GM19438 (cell line): ENCODE measurements around the gene FZD8.

Experiments
- ATAC-seq: cut with Tn5 transposase; IDR thresholded peaks from one replicate; pipeline ENCODE4 v1.9.1; 2021; ENCODE audit warnings: low read depth; ENCODE audit not compliant: unreplicated experiment

FZD8 gene

DNA sequence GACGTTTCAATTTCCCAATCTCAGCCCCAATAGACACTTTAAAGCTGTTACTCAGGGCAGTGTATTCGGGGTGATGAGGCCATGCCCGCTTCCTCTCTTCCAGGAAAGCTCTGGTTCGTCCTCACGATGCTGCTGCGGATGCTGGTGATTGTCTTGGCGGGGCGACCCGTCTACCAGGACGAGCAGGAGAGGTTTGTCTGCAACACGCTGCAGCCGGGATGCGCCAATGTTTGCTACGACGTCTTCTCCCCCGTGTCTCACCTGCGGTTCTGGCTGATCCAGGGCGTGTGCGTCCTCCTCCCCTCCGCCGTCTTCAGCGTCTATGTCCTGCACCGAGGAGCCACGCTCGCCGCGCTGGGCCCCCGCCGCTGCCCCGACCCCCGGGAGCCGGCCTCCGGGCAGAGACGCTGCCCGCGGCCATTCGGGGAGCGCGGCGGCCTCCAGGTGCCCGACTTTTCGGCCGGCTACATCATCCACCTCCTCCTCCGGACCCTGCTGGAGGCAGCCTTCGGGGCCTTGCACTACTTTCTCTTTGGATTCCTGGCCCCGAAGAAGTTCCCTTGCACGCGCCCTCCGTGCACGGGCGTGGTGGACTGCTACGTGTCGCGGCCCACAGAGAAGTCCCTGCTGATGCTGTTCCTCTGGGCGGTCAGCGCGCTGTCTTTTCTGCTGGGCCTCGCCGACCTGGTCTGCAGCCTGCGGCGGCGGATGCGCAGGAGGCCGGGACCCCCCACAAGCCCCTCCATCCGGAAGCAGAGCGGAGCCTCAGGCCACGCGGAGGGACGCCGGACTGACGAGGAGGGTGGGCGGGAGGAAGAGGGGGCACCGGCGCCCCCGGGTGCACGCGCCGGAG lies 34.4 kb downstream of the FZD8 start:
- no peak for ATAC-seq

DNA sequence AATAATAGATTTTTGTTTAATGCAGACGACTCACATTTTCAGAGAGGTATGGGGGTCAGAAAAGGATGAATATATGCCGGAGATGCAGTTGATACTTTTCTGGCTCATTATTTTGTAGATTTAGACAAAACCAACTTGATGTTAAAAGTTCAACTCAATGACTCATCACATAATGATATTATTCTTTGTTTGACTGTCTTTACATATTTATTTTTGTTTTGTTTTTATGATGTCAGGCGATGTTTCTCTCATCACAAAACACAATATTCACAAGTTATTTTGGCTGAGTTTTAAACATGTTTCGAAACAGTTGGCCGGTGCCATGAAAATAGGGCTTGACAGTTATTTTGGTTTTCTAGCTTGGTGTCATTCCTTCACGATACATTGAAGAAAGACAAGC lies 35.7 kb downstream of the FZD8 start:
- ATAC-seq = no peak

DNA sequence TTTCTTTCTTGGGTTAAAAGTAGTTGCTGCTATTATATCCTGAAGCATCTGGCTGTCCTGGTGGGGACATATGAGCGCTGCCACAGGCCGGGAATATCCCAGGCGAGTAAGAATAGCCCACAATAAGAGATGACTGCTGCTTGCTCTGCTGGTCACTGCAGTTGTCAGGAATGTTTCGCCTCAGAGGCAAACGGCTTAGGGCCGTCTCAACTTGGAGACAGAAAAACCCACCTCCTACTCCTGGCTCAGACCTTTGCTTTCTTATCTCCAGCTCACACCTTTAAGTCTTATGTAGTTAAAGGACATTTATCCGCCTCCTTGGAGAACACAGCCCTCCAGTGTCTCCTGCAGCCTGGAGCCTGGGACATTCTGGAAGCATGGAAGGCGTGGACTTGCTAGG lies 36.9 kb downstream of the FZD8 start, which contains the start of gene GJD4:
Gene GJD4, plus strand, starts transcription at position 151 of the 400 bp plus-strand sequence. Its CDS starts 227 bp downstream, at position 378.
- no peak for ATAC-seq

DNA sequence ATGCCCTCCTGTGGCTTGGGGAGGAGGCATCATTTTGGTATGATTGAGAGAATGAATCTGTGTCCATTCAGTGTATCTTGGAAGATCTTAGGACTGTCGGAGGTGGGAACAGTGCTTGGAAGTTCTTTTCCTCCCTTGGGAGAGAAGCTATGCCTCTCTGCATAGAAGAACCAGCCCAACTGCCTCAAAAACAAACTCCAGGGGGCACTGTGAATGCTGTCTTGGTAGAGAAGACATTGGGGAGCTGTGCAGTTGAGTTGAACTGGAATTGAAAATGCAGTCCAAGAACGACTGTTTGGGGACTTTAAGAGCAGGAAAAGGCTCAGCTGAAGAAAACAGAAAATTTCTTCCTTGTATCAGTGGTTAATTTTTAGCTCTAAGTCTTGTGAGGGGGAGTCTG lies 41.9 kb downstream of the FZD8 start:
- no peak for ATAC-seq

DNA sequence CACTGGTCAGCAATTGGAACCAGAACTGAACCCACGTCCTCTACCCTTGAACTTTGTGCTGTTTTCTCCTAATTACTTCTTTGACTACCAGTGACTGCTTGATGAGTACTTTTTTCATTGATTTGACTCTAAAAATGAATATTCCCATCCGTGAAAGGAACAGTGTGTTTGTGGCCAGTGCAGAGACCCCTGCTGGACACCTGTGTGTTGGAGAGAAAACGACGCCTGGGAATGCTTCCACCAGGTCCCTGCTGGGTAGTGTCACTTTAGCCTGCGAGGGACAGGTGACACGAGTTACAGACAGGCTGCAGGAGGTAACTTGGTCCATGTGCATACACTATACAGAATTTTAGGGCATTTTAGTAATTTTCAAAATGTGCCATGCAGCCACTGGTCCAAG lies 43.7 kb downstream of the FZD8 start:
- no peak for ATAC-seq

DNA sequence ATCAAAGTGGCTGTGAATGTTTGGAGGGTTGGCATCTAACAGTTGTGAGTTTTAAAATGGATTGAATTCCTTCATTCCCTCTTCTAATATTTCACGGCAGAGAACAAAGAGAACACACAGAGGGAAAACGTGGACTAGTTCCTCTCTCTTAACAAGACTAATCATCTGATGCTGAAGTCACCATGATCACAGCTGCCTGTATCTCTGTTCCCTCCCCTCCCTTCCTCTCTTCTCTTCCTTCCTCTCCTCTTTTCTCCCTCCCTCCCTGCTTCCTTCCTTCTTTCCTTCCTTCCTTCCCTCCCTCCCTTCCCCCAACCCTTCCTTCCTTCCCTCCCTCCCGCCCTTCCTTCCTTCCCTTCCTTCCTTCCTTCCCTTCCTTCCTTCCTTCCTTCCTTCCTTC lies 47.0 kb downstream of the FZD8 start:
- ATAC-seq = no peak

DNA sequence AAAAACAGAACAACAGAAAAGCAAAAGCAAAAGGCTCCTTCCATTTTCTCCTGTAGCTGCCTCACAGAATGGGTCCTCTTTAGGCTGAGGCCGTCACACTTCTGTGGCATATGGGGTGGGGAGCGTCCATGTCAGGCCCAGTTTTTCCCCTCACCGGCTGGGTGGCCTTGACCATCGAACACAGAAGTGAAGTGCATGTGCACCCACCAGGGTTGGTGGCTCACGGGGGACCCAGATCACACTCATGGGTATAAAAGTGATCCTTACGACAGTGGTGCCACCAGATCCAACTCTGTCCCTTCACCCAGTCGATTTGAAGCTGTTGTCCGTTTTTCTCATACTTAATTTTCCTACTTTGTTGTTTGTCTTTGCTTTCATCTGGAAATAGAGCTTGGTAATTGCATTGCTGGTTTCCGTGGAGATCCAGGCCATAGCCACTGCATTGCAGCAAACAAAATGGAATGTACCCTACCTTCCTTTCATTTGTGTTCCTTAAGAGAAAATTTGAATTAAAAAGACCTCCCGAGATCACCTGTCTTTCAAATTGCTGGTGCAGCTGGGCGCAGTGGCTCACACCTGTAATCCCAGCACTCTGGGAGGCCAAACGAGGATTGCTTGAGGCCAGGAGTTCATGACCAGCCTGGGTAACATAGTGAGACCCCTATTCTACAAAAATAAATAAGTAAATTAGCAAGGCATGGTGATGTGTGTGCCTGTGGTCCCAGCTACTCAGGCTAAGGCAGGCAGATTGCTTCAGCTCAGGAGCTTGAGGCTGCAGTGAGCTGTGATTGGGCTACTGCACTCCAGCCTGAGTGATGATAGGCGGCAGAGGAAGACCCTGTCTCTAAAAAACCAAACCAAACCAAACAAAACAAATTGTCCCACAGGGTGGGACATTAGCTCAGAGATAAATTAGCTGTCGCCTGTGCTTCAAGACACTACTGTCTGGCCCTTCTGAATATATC lies 47.7 kb downstream of the FZD8 start:
- ATAC-seq = no peak

DNA sequence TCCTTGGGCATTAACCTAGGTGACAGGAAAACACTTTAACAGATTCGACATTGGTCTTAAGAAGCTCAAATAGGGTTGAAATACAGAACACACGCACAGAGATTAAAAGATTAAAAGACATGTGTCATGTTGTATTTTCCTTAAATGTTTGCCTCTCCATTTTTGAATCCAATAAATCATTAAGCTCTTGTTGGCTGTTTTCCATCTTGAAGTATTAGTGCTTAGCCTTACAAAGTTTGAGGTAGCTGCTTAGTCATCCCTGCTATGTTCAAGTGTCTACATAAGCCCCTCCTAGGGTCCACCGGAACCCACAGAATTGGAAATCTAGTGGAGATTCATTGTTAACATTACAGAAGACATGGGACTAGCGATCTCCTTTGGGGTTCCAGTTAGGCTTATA lies 49.7 kb downstream of the FZD8 start:
- no peak for ATAC-seq

DNA sequence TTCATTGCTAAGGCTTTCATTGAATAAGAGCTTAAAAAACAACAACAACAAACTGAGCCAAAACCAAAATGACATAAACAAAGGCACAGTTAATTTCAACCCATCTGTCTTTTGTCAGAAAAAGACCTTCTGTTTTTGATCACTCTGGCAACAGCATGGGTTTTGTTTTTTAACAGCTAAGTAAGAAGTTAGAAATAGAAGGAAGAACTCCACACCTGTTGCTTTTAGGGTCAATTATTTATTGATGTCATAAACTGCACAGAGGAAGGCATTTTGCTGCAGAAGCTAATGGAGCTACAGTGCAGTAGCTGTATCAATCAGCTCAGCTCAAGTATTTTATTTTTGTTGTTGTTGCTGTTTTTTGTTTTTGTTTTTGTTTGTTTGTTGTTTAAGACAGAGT lies 53.3 kb downstream of the FZD8 start:
- no peak for ATAC-seq
